ENCODE data around the gene SLC7A4.
A peak's percentile ranks its signal among the peaks of the same experiment; 100 is the strongest.
"Not testable (repeated sequence)": the region's sequence is repeated elsewhere in the genome, so short reads cannot be mapped to it uniquely, and the experiment has no call there.

The SLC7A4 gene

GRCh38 chr22:21018314-21018713 is 14.0 kb downstream of the SLC7A4 start:
- DNase-seq: no peak

DNA sequence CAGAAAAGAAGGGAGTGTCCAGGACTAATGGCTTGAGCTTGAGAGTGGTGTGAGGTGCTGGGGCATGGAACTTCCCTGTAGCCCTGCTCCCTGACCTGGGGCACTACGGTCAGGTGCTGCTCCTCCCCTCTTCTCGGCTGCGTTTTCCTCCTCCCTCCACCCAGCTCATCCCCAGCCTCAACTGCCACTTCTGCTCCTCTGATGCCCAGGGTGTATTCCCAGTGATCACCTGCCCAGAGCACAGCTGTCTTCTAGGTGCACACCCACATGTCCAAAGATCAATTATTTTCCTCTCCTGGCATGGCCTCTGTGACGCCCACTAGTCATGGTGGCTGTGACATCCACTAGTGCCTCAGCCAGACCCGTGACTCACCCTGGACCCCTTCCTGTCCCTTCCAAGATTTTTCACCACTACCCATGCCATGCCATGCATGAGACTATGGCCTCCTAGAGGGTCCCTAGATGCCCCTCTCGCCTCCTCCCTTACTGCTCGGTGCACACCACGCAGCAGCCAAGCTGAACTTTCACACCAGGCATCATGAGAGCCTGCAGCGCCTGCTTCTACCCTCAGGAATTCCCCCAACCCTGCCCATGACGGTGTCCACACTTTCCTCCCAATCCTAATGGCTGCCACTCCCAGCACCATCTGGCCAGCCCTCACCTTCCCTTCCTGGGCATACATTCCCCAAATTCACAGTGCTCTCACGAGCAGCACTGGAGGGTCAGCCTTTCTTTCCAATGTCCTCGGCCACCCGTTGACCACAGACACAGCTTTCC is 15.5 kb downstream of the SLC7A4 start:
- no peak for DNase-seq

DNA sequence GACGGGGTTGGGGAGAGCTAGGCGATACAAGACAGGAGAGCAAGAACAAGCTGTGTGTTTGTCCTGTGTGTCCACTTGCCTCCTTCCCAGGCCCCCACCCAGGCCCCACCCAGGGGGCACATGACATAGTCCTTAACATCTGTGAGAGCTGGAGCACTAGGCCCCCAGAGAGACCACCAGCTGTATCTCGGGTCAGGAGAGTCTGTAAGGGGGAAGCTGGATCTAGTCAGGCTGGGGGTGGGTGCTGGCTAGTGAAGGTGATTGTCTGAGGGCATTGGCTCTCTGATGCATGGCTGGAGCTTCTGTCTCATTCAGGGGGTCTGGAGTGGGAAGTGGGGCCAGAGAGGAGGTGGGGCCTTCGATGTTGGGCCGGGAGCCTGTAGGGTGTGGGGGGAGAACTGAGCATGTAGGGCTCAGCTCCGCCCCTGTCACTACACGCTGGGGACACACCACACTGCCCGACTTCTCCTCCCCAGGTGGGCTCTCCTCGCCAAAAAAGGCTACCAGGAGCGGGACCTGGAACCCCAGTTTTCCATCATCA is 16.8 kb downstream of the SLC7A4 start:
- no peak for DNase-seq

- no peak for DNase-seq
Measured at GRCh38 chr22:21014726-21015465, 17.5 kb downstream of the SLC7A4 start, which contains the start of gene P2RX6. P2RX6 (plus strand) TSS chr22:21015165; CDS start chr22:21015175, 10 bp downstream.

DNA sequence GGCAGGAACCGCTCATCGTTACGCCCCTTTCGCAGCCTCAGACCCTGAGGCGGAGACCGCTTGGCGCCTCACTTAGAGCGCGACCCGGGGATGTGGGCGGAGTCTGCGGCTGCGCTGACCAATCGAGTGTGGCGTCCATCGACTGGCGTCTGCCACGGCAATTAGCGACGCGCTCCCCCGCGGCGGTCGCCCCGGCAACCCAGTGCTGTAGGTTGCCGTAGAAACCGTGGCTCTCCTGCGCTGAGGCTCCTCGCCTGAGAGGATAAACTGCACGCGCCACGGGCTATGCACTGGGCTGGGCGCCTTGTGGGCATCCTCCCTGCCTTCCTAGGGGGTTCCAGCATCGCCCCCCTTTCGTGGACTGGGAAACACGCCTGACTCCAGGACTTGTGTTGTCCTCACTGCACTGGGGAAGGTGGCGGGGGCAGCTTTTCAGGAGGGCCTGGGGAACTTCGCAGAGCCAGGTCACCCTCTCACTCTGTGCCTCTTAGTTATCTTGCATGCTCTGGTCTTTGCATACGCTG is 18.1 kb downstream of the SLC7A4 start:
- peak; percentile 80 for DNase-seq

DNA sequence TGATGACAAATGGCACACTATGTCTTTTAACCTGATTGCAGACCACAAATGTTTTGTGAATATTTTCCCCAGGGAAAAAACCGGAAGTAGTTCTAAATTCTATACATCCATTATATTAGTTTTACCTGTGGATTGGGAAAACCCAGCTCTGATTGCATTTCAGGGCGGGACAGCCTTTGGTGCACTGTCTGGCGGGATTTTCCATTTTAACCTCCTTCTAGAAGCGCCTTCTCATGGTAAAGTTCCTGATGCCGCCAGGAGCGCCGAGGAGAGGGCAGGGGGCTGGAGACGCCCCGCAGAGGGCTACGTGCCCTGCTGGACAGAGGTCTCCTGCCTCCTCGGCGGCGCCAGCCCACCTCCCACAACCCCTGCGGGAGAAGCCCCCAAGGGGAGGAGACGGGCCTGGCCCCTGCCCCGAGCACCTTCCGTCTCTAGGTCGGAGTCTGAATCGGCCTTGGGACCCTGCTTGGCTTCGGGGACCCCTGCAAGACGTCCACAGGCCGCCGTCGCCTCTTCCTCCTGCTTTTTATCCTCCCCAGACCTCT is 18.6 kb downstream of the SLC7A4 start:
- no peak for DNase-seq

- DNase-seq: no peak
Measured at GRCh38 chr22:21012446-21013407, 19.6 kb downstream of the SLC7A4 start.

- DNase-seq: no peak
Measured at GRCh38 chr22:21010426-21011113, 21.8 kb downstream of the SLC7A4 start.

- DNase-seq: no peak
Measured at GRCh38 chr22:21009638-21010425, 22.5 kb downstream of the SLC7A4 start.

- not testable (repeated sequence) for DNase-seq
Measured at GRCh38 chr22:21009208-21009607, 23.2 kb downstream of the SLC7A4 start.

GRCh38 chr22:21003782-21004181 is 28.6 kb downstream of the SLC7A4 start:
- no peak for DNase-seq

- peak; percentile 98 for DNase-seq
Measured at GRCh38 chr22:21001601-21002325, 30.6 kb downstream of the SLC7A4 start, which contains the start of gene THAP7. THAP7 (minus strand) TSS chr22:21002118; CDS start chr22:21001911, 207 bp downstream.

- no peak for DNase-seq
Measured at GRCh38 chr22:21000987-21001600, 31.3 kb downstream of the SLC7A4 start.

DNA sequence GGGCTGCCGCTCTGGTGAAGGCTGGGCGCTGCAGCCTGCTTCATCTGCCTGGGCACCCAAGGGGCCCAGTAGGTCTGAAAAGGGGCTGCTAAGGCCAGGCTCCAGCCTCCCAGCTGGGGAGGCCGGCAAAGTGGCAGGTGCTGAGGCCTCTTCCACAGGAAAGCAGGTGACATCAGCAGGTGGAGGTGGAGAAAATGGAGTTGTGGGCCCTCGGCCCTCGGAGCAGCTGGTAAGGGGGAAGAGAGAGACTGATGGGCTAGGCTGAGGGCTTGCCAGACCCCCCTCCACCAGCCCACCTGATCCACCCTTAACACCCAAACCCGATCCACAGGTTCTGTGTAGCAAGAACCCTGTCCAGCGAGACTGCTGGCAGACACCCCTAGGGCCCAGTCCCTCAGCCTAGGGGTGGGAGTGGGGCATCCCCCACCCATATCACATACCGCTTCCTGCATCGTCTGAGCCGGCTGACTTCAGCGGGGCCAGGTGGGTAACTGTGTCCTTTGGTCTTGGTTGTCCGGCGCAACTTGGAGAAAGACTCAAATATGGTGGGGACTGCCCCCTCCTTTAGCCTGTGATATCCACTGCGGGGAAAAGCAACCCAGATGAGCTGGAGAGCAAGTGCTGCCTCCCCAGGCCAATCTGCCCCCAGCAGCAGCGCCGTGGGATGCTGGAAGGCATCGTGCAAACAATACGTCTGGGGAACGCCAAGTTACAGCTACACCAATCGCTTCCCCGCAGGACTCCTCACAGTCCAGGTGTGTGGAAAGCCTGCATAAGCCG is 32.0 kb downstream of the SLC7A4 start:
- no peak for DNase-seq

DNA sequence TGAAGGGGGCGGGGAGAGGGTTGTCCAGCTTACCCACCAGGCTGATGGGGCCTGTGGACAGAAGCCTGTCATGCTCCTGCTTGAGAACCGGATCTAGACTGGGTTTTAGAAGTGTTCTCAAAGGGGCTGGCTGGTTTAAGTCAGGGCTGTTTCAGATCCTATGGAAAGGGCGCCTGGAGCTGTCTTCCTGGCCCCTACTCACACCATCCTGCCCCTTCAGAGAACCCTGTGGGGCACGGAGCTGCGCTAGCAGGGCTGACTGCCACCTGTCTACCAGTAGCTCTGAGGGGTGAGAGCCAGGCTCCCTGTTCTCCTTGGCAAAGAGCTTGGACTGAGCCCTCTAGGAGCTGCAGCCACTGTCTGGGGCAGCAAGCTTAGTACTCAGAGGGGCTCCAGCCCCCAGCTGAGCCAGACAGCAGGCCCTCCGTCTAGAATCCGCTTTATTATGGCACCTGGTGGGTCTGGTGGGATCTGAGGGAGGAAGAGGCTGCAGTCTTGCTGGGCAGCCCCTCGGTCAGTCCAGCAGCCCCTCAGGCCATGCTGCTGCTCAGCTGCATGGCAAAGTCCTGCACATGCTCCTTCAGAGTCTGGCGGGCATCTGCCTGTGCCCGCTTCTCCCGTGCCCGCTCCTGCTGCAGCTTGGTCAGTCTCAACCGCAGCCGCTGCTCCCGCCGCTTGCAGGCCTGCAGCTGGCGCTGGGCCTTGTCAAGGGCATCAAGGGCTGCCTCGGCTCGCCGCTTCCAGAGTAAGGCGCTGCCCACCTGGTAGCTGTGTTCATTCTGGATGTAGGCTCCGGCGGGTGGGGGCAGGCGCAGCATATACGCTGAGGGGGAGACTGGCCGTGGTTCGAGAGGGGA is 32.8 kb downstream of the SLC7A4 start:
- DNase-seq: no peak

GRCh38 chr22:20998411-20999336 is 33.7 kb downstream of the SLC7A4 start:
- no peak for DNase-seq

Data from stimulated activated CD4-positive, alpha-beta T cell treated with anti-CD3 and anti-CD28 coated beads, Interleukin-4, amount 100 ng/mL, for 1 hour (primary cell).